ENCODE measurements around the gene ECEL1. TPM values are rescaled to one million over a fixed set of nuclear protein-coding genes. Genes with fewer than 3 reads are reported as not detected.

Gene ECEL1
- total and polyA plus RNA-seq, 5 donors from 2014 or later, result not detected

DNA sequence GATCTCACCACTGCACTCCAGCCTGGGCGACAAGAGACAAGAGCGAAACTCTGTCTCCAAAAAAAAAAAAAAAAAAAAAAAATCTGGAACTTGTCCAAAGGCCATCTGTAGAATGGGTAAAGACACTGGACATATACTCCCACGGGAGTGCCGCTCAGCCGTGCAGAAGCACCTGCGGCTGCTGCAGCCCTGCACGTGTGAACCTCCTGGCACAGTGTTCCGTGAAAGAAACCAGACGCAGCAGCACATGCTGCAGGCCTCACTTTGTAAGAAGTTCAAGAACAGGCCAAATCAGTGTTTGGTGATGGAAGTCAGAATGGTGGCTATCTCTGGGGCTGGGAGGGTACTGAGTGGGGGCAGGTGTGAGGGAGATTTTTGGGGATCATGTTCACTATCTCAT lies 44.8 kb upstream of the ECEL1 start:
- peaks cover 0 to 2% (median 0%) of the 10 kb centered on the region in 7 donors for H3K9me3 Mint-ChIP-seq
- H3K36me3 Mint-ChIP-seq, result no peaks in the 10 kb centered on the region
- Histone ChIP-seq H3K27me3 (ENCODE audit: control insufficient read depth, insufficient read depth, low read length) (peaks cover 4% of the 10 kb centered on the region), H3K4me3 (ENCODE audit: low read depth, low read length) (no peak overlapping the region), H3K9me3 (ENCODE audit: control insufficient read depth in 2 of 2, low read length in 2 of 2) (no peaks in the 10 kb centered on the region), H3K4me1 (ENCODE audit: control insufficient read depth, insufficient read depth, low read length, poor library complexity, severe bottlenecking) (no peaks in the 10 kb centered on the region), H3K27ac (ENCODE audit: insufficient read depth, low read length, poor library complexity, severe bottlenecking) (no peak overlapping the region), H3K36me3 (ENCODE audit: control insufficient read depth, insufficient read depth, low read length) (no peaks in the 10 kb centered on the region)
- peaks cover 15% of the 10 kb centered on the region for H3K27me3 Mint-ChIP-seq
- H3K27ac Mint-ChIP-seq, result no peak overlapping the region
- peak overlapping the region in 1 of 4 donors; percentile 90 for H3K4me3 Mint-ChIP-seq
- ATAC-seq (ENCODE audit: low read depth in 2 of 2) (no peak), DNase-seq (no peak)
- peaks cover 0 to 6% (median 1%) of the 10 kb centered on the region in 4 donors for H3K4me1 Mint-ChIP-seq

DNA sequence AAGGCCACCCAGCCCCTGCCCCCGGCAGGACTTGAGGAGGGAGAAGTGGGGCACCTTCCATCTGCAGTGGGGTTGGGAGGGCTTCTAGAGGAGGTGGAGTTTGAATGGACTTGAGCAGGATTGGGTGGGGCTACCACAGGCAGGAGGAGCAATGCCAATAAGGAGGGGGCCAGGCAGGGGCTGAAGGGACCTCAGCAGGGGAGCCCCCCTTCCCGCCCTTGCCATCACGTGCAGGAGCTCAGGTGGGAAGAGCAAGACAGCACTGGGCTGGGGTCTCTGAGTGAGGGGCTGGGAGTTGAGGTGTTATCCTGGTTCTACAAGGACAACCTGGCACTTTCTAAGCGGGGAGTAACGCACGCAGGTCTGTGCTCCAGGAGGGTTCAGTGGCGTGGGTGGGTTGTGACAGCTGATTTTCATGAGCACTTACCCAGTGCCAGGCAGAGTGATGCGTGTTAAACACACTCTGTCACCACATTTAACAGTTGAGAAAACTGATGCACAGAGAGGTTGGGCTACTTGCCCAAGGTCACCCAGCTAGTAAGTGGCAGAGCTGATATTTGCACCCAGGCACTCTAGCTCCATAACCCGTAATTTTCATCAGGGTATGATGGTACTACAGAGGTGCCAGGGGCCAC lies 43.1 kb upstream of the ECEL1 start:
- no peaks in the 10 kb centered on the region for H3K9me3 ChIP-seq (ENCODE audit: control insufficient read depth in 2 of 2, low read length in 2 of 2)
- DNase-seq, result no peak
- H3K27ac ChIP-seq (ENCODE audit: insufficient read depth, low read length, poor library complexity, severe bottlenecking), result no peak overlapping the region
- no peaks in the 10 kb centered on the region for H3K36me3 ChIP-seq (ENCODE audit: control insufficient read depth, insufficient read depth, low read length)
- H3K4me3 Mint-ChIP-seq, result no peak overlapping the region
- H3K9me3 Mint-ChIP-seq, result peaks cover 0 to 2% (median 0%) of the 10 kb centered on the region in 7 donors
- H3K36me3 Mint-ChIP-seq, result no peaks in the 10 kb centered on the region
- no peak for ATAC-seq (ENCODE audit: low read depth in 2 of 2)
- no peak overlapping the region for H3K27ac Mint-ChIP-seq
- H3K27me3 ChIP-seq (ENCODE audit: control insufficient read depth, insufficient read depth, low read length), result no peaks in the 10 kb centered on the region
- H3K27me3 Mint-ChIP-seq, result peaks cover 27% of the 10 kb centered on the region
- H3K4me3 ChIP-seq (ENCODE audit: low read depth, low read length), result no peak overlapping the region
- H3K4me1 Mint-ChIP-seq, result peaks cover 0 to 6% (median 1%) of the 10 kb centered on the region in 4 donors
- no peaks in the 10 kb centered on the region for H3K4me1 ChIP-seq (ENCODE audit: control insufficient read depth, insufficient read depth, low read length, poor library complexity, severe bottlenecking)

DNA sequence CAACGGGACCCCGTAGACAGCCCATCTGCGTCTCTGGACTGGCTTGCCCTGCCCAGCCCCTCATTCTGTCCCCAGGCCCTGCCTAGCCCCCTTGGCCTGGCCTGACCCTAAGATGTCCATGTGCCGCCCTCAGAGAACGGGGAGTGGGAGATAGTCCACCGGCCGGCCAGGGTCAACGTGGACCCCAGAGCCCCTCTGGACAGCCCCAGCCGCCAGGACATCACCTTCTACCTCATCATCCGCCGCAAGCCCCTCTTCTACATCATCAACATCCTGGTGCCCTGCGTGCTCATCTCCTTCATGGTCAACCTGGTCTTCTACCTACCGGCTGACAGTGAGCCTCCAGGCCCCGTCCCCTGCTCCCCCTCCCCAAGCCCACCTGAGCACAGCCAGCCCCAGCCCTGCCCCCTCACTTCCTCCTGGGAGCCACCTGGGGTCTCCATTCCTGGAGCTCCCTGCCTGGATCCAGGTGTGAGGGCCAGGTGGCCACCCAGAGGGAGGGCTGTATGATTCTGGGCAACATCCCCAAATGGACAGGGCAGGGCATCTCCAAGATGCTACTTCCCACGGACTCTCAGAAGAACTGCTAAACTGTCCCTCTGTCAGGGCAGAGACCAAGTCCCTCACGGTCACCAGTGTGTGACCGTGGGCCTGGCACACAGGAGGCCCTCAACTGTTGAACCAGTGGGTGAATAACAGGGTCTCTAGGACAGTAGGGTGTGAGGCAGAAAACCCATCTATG lies 42.3 kb upstream of the ECEL1 start:
- ATAC-seq (ENCODE audit: low read depth in 2 of 2), result no peak
- DNase-seq, result no peak
- Mint-ChIP-seq H3K9me3 (peaks cover 0 to 2% (median 0%) of the 10 kb centered on the region in 7 donors), H3K36me3 (no peaks in the 10 kb centered on the region), H3K4me1 (peaks cover 0 to 6% (median 1%) of the 10 kb centered on the region in 4 donors), H3K27me3 (peaks cover 27% of the 10 kb centered on the region), H3K4me3 (no peak overlapping the region), H3K27ac (no peak overlapping the region)
- Histone ChIP-seq H3K27ac (ENCODE audit: insufficient read depth, low read length, poor library complexity, severe bottlenecking) (no peak overlapping the region), H3K27me3 (ENCODE audit: control insufficient read depth, insufficient read depth, low read length) (no peaks in the 10 kb centered on the region), H3K9me3 (ENCODE audit: control insufficient read depth in 2 of 2, low read length in 2 of 2) (no peaks in the 10 kb centered on the region), H3K4me3 (ENCODE audit: low read depth, low read length) (no peak overlapping the region), H3K36me3 (ENCODE audit: control insufficient read depth, insufficient read depth, low read length) (no peaks in the 10 kb centered on the region), H3K4me1 (ENCODE audit: control insufficient read depth, insufficient read depth, low read length, poor library complexity, severe bottlenecking) (no peaks in the 10 kb centered on the region)

DNA sequence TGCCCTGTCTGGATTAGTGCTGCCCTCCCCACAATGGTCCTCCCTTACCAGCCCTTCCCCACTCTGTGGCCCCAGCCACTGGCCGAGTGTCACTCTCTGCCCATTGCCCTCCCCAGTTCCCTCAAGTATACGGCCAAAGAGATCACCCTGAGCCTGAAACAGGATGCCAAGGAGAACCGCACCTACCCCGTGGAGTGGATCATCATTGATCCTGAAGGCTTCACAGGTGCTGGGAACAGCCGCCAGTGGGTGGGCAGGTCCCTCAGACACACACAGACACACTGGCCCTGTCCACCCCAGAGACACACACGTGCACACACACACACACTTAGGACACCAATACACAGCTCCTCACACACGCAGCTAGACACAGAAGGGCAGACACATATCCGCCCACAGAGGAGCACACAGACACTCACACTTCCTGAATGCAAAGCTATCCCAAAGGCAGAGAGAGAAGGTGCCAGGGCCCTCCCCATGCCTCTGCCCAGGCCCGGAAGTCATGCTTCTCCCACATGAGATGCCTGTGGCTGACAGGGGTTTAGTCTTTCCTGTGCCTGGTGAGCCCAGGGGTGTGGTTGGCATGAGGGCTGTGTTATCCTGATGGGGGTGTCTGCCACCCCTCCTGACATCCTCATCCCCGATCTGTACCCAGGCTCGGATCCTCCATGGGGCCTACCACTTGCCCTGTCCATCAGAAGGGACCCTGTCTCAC lies 41.3 kb upstream of the ECEL1 start:
- Histone ChIP-seq H3K27ac (ENCODE audit: insufficient read depth, low read length, poor library complexity, severe bottlenecking) (no peak overlapping the region), H3K4me3 (ENCODE audit: low read depth, low read length) (no peak overlapping the region), H3K4me1 (ENCODE audit: control insufficient read depth, insufficient read depth, low read length, poor library complexity, severe bottlenecking) (peaks cover 5% of the 10 kb centered on the region), H3K27me3 (ENCODE audit: control insufficient read depth, insufficient read depth, low read length) (no peaks in the 10 kb centered on the region), H3K9me3 (ENCODE audit: control insufficient read depth in 2 of 2, low read length in 2 of 2) (no peaks in the 10 kb centered on the region), H3K36me3 (ENCODE audit: control insufficient read depth, insufficient read depth, low read length) (no peaks in the 10 kb centered on the region)
- Mint-ChIP-seq H3K9me3 (peaks cover 0 to 2% (median 0%) of the 10 kb centered on the region in 7 donors), H3K4me1 (peaks cover 0 to 10% (median 1%) of the 10 kb centered on the region in 4 donors), H3K27ac (peak overlapping the region in 1 of 3 donors; percentile 26), H3K36me3 (no peaks in the 10 kb centered on the region), H3K27me3 (peaks cover 33% of the 10 kb centered on the region), H3K4me3 (no peak overlapping the region)
- no peak for ATAC-seq (ENCODE audit: low read depth in 2 of 2)
- DNase-seq, result no peak

DNA sequence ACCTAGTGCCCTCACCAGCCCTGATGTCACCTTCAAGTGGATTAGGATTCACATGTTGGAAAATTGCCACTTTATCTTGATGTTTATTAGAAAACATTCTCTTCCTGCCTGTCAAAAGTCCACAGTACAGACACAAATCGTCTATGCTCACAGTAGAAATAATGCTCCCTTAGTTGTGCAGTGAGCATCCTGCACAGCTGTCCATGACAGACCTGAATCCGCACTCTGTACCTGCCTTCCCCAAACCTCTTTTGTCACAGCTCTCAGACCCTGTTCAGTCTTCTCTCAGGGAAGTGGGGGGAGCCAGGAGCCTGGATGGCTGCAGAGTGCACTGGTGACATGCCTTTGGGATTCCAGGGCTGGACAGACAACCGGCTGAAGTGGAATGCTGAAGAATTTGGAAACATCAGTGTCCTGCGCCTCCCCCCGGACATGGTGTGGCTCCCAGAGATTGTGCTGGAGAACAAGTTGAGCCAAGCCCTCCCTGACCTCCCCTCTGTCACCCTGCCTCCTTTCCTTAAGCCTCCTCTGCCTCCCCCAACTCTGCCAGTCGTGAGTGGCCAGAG lies 40.4 kb upstream of the ECEL1 start:
- Histone ChIP-seq H3K36me3 (ENCODE audit: control insufficient read depth, insufficient read depth, low read length) (no peaks in the 10 kb centered on the region), H3K9me3 (ENCODE audit: control insufficient read depth in 2 of 2, low read length in 2 of 2) (no peaks in the 10 kb centered on the region), H3K27ac (ENCODE audit: insufficient read depth, low read length, poor library complexity, severe bottlenecking) (no peak overlapping the region), H3K4me3 (ENCODE audit: low read depth, low read length) (no peak overlapping the region), H3K4me1 (ENCODE audit: control insufficient read depth, insufficient read depth, low read length, poor library complexity, severe bottlenecking) (peaks cover 12% of the 10 kb centered on the region), H3K27me3 (ENCODE audit: control insufficient read depth, insufficient read depth, low read length) (peaks cover 2% of the 10 kb centered on the region)
- peaks cover 0 to 15% (median 1%) of the 10 kb centered on the region in 4 donors for H3K4me1 Mint-ChIP-seq
- no peak overlapping the region for H3K27ac Mint-ChIP-seq
- no peak overlapping the region for H3K4me3 Mint-ChIP-seq
- no peak for ATAC-seq (ENCODE audit: low read depth in 2 of 2)
- H3K27me3 Mint-ChIP-seq, result peaks cover 38% of the 10 kb centered on the region
- no peak for DNase-seq
- no peaks in the 10 kb centered on the region for H3K36me3 Mint-ChIP-seq
- H3K9me3 Mint-ChIP-seq, result peaks cover 0 to 2% (median 0%) of the 10 kb centered on the region in 7 donors

DNA sequence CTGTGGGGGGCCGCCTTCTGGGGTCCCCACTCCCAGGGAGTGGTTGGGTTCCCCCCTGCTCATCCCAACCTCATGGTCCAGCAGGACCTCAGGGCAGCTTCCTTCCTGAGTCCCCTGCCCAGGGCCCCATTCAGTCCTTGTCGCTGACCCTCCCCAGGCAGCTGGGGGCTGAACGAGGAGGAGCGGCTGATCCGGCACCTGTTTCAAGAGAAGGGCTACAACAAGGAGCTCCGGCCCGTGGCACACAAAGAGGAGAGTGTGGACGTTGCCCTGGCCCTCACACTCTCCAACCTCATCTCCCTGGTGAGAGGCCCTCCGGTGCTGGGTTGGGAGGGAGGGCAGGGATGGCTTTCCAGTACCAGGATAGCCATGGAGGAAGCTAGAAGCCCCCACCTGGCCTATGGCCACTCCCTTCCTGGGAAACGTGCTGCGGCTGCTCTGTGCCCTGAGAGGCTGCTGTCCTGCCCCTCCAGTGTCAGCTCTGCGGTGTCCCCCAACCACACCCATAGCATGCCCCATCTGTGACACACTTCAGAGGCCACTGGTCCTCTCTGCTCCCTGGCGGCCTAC lies 38.8 kb upstream of the ECEL1 start:
- Mint-ChIP-seq H3K4me1 (peaks cover 0 to 15% (median 2%) of the 10 kb centered on the region in 4 donors), H3K4me3 (no peak overlapping the region), H3K27me3 (peaks cover 42% of the 10 kb centered on the region), H3K27ac (no peak overlapping the region), H3K36me3 (no peaks in the 10 kb centered on the region), H3K9me3 (peaks cover 0 to 2% (median 0%) of the 10 kb centered on the region in 7 donors)
- H3K4me1 ChIP-seq (ENCODE audit: control insufficient read depth, insufficient read depth, low read length, poor library complexity, severe bottlenecking), result peaks cover 22% of the 10 kb centered on the region
- no peak overlapping the region for H3K4me3 ChIP-seq (ENCODE audit: low read depth, low read length)
- no peaks in the 10 kb centered on the region for H3K9me3 ChIP-seq (ENCODE audit: control insufficient read depth in 2 of 2, low read length in 2 of 2)
- no peak for ATAC-seq (ENCODE audit: low read depth in 2 of 2)
- H3K36me3 ChIP-seq (ENCODE audit: control insufficient read depth, insufficient read depth, low read length), result no peaks in the 10 kb centered on the region
- H3K27me3 ChIP-seq (ENCODE audit: control insufficient read depth, insufficient read depth, low read length), result peaks cover 3% of the 10 kb centered on the region
- DNase-seq, result no peak
- H3K27ac ChIP-seq (ENCODE audit: insufficient read depth, low read length, poor library complexity, severe bottlenecking), result no peak overlapping the region

DNA sequence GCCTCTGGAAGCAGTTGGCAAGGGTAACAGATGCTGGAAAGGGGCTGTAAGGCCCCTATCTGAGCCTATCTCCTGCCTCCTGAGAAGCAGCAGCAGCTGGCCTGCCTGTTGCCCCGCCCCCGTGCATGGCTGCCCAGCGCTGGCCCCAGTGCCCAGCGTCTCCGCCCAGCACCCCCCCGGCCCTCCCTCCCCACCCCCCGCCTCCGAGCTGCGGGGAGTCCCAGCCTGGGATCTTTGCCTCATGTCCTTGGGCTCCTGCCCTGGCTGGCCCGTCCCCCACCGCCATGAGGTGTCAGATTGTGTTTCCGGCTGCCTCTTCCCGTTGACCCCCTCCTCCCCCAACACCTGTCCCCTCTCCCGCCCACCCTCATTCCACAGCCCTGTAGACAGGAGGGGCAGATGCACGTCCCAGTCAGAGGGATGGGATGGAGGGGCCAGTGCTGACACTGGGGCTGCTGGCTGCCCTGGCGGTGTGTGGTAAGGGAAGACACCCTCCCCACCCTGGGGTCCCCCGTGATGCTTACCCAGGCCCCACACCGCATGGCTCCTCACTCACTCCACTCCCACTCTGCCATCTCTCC lies 38.2 kb upstream of the ECEL1 start, which contains the start of gene CHRND:
TSS of gene CHRND (plus strand) at position 370 of the 581 bp plus-strand sequence. CDS start at position 426, 56 bp downstream.
- no peak within 1 kb of the TSS for H3K27ac ChIP-seq (ENCODE audit: insufficient read depth, low read length, poor library complexity, severe bottlenecking)
- Mint-ChIP-seq H3K36me3 (no peaks in the 10 kb centered on the region), H3K4me1 (peaks cover 0 to 17% (median 2%) of the 10 kb centered on the region in 4 donors), H3K4me3 (peak within 1 kb of the TSS in 1 of 4 donors; percentile 32), H3K9me3 (peaks cover 0 to 2% (median 0%) of the 10 kb centered on the region in 7 donors), H3K27me3 (peaks cover 48% of the 10 kb centered on the region), H3K27ac (no peak within 1 kb of the TSS)
- H3K27me3 ChIP-seq (ENCODE audit: control insufficient read depth, insufficient read depth, low read length), result peaks cover 3% of the 10 kb centered on the region
- no peak within 1 kb of the TSS for H3K4me3 ChIP-seq (ENCODE audit: low read depth, low read length)
- no peaks in the 10 kb centered on the region for H3K36me3 ChIP-seq (ENCODE audit: control insufficient read depth, insufficient read depth, low read length)
- ATAC-seq (ENCODE audit: low read depth in 2 of 2), result no peak
- no peak for DNase-seq
- peaks cover 22% of the 10 kb centered on the region for H3K4me1 ChIP-seq (ENCODE audit: control insufficient read depth, insufficient read depth, low read length, poor library complexity, severe bottlenecking)
- H3K9me3 ChIP-seq (ENCODE audit: control insufficient read depth in 2 of 2, low read length in 2 of 2), result no peaks in the 10 kb centered on the region

Data from CD4-positive, CD25-positive, alpha-beta regulatory T cell (primary cell).